Measurements from ENCODE around the gene CST9.

- TF ChIP-seq CREB1 (IDR thresholded peaks at IDR 0.05; ENCODE audit: low read depth) (no peak), MAX (IDR thresholded peaks at IDR 0.05) (no peak), EP300 (IDR thresholded peaks at IDR 0.05; ENCODE audit: borderline replicate concordance) (no peak), NFIC (IDR thresholded peaks at IDR 0.05) (no peak), TAF1 (IDR thresholded peaks at IDR 0.05; ENCODE audit: low read depth) (no peak), CEBPB (IDR thresholded peaks at IDR 0.05) (no peak), FOXM1 (IDR thresholded peaks at IDR 0.05; ENCODE audit: borderline replicate concordance, low read depth) (no peak), YY1 (IDR thresholded peaks at IDR 0.05; ENCODE audit: low read depth) (no peak), USF1 (IDR thresholded peaks at IDR 0.05) (no peak), TEAD4 (IDR thresholded peaks at IDR 0.05) (no peak), TCF12 (IDR thresholded peaks at IDR 0.05; ENCODE audit: low read depth) (no peak), REST (IDR thresholded peaks at IDR 0.05; ENCODE audit: low read depth) (no peak)
Observed at GRCh38 chr20:23625236-23625964, 19.7 kb upstream of the CST9 start.

Measured in Ishikawa (cell line).